ENCODE data around the gene IL26.

DNA sequence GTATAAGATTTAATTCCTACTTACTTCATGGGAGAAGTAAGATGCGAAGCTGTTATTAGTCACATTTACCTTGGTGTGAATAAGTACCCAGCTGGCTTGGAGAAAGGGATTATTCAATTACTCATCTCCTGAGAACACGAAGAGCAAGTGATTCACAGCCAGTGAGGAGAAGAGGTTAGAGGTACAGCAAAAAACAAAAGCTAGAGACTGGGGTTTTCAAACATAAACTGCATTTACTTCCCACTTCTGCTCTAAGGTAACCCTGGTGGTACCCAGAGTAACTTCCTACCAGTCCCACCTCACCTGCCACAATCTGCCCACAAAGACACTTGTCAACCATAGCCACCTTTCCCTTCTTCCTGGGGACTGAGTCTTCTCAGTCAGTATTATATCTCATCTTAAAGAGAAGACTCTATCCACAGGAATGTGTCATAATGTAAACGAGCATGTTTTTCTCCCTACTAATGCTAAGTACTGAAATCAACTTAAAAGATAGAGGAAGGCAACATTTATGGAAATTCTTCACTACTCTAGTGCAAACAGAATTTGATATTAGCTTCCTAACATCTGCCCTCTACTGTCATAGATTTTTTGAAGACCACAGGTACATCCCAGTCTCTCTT lies 33.8 kb upstream of the IL26 start:
- no peak for TF ChIP-seq CEBPB (IDR thresholded peaks at IDR 0.05; ENCODE audit: low read depth, low read length)
- TF ChIP-seq CTCF (conservative IDR thresholded peaks at IDR 0.05; ENCODE audit: low read depth, low read length) = no peak
- TF ChIP-seq POLR2A (IDR thresholded peaks at IDR 0.05; ENCODE audit: low read depth, low read length) = no peak
- no peak for TF ChIP-seq FOS (IDR thresholded peaks at IDR 0.05; ENCODE audit: low read depth, low read length)
- TF ChIP-seq MXI1 (IDR thresholded peaks at IDR 0.05; ENCODE audit: borderline replicate concordance, low read depth, low read length) = no peak
- TF ChIP-seq, protein P1, sequence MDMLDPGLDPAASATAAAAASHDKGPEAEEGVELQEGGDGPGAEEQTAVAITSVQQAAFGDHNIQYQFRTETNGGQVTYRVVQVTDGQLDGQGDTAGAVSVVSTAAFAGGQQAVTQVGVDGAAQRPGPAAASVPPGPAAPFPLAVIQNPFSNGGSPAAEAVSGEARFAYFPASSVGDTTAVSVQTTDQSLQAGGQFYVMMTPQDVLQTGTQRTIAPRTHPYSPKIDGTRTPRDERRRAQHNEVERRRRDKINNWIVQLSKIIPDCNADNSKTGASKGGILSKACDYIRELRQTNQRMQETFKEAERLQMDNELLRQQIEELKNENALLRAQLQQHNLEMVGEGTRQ (IDR thresholded peaks at IDR 0.05; ENCODE audit: low read depth, low read length) = no peak
- no peak for TF ChIP-seq ELK1 (IDR thresholded peaks at IDR 0.05; ENCODE audit: borderline replicate concordance, low read depth, low read length)
- no peak for TF ChIP-seq RAD21 (IDR thresholded peaks at IDR 0.05; ENCODE audit: low read length)
- TF ChIP-seq CHD1 (IDR thresholded peaks at IDR 0.05; ENCODE audit: low read depth, low read length) = no peak
